Keratinocyte (primary cell): ENCODE results near the gene CCL13. TPM values are rescaled to one million over a fixed set of nuclear protein-coding genes. Genes with fewer than 3 reads are reported as not detected.

Experiments used
- DNase-seq: peaks from one replicate; pipeline ENCODE4 v3.0.0-alpha.2; 2011; ENCODE audit warnings: low read depth, missing footprints, low spot score
- FAIRE-seq: peaks from 2 replicates; lab custom pipeline; 2011; peaks lifted over from hg19 to GRCh38; lab: Jason Lieb, UNC
- H2AFZ ChIP-seq: 2 replicates; pipeline ENCODE4 v1.6.0; 2012; ENCODE audit warnings: low read length, control low read depth, inconsistent platforms; ENCODE audit not compliant: control insufficient read depth
- H3K27ac ChIP-seq: 2 replicates; pipeline ENCODE4 v1.5.1; 2011; ENCODE audit warnings: low read length; ENCODE audit not compliant: control insufficient read depth, insufficient read depth
- H3K27me3 ChIP-seq: 3 replicates; pipeline ENCODE4 v1.6.0; 2011; ENCODE audit warnings: low read length; ENCODE audit not compliant: control insufficient read depth, insufficient read depth; ENCODE audit errors: extremely low read depth
- H3K36me3 ChIP-seq, 2 experiments: 2 replicates in 1 of 2; 3 replicates in 1 of 2; pipeline ENCODE4 v1.5.1; 2011; ENCODE audit warnings: low read length in 2 of 2, mild to moderate bottlenecking in 1 of 2; ENCODE audit not compliant: control insufficient read depth in 2 of 2, insufficient read depth in 2 of 2; ENCODE audit errors: extremely low read depth in 1 of 2
- H3K4me1 ChIP-seq: 3 replicates; pipeline ENCODE4 v1.5.1; 2011; ENCODE audit warnings: low read length; ENCODE audit not compliant: control insufficient read depth, insufficient read depth; ENCODE audit errors: extremely low read depth
- H3K4me2 ChIP-seq: 3 replicates; pipeline ENCODE4 v1.6.0; 2011; ENCODE audit warnings: low read depth, low read length; ENCODE audit not compliant: control insufficient read depth, insufficient read depth; ENCODE audit errors: extremely low read depth
- H3K4me3 ChIP-seq, 3 experiments: fragments of 200-600 bp in 1 of 3; sonication (generic) in 1 of 3; 2 replicates in 2 of 3; 3 replicates in 1 of 3; pipeline ENCODE4 v1.5.1; 2011 to 2016; ENCODE audit warnings: low read length in 3 of 3, mild to moderate bottlenecking in 3 of 3, control low read depth in 2 of 3, inconsistent platforms in 1 of 3, low read depth in 1 of 3, mixed read lengths in 1 of 3, mixed run types in 1 of 3, moderate library complexity in 1 of 3; ENCODE audit not compliant: control insufficient read depth in 2 of 3, insufficient read depth in 2 of 3; ENCODE audit errors: extremely low read depth in 1 of 3
- H3K79me2 ChIP-seq: 2 replicates; pipeline ENCODE4 v1.6.0; 2012; ENCODE audit warnings: low read length; ENCODE audit not compliant: control insufficient read depth, insufficient read depth
- H3K9ac ChIP-seq: 3 replicates; pipeline ENCODE4 v1.6.0; 2011; ENCODE audit warnings: low read length; ENCODE audit not compliant: control insufficient read depth, insufficient read depth; ENCODE audit errors: extremely low read depth
- H3K9me1 ChIP-seq: 3 replicates; pipeline ENCODE4 v1.6.0; 2011; ENCODE audit warnings: low read length; ENCODE audit not compliant: control insufficient read depth, insufficient read depth; ENCODE audit errors: extremely low read depth
- H3K9me3 ChIP-seq: 2 replicates; pipeline ENCODE4 v1.5.1; 2012; ENCODE audit warnings: low read depth, low read length; ENCODE audit not compliant: control insufficient read depth
- H4K20me1 ChIP-seq: 3 replicates; pipeline ENCODE4 v1.6.0; 2011; ENCODE audit warnings: low read length; ENCODE audit not compliant: control insufficient read depth, insufficient read depth; ENCODE audit errors: extremely low read depth
- EZH2 ChIP-seq: IDR thresholded peaks from one replicate; pipeline ENCODE4 v1.6.1; 2012; ENCODE audit warnings: inconsistent platforms, mild to moderate bottlenecking, low read length, moderate library complexity
- dilution Hi-C: fragments of 300-500 bp; cut with MboI; formaldehyde crosslinking; loops from one replicate; pipeline ENCODE4 v1.7.0; 2020; ENCODE audit warnings: low sequenced_read_pairs; ENCODE audit not compliant: extremely low pct_ligation_motif_present
- polyA plus RNA-seq, 5 experiments: library from polyadenylated mRNA; depleted of rRNA in 3 of 5; stranded (reverse) in 3 of 5; stranded (forward) in 1 of 5; unstranded in 1 of 5; fragments of >200 nt; gene quantifications; 1 replicate in 1 of 5; 2 replicates in 3 of 5; 3 replicates in 1 of 5; pipeline versions ENCODE4 v1.2.1 to v1.2.3, GENCODE V29; 2011 to 2012; ENCODE audit warnings: missing spikeins in 2 of 5, low read depth in 1 of 5, low replicate concordance in 1 of 5
- TF ChIP-seq, protein P1 (sequence below), 3 experiments: IDR thresholded peaks in 1 of 3; conservative IDR thresholded peaks in 1 of 3; optimal IDR thresholded peaks in 1 of 3; 2 replicates in 2 of 3; 3 replicates in 1 of 3; pipeline versions ENCODE3 to v1.5.1; 2011; ENCODE audit warnings: low read length in 3 of 3, mild to moderate bottlenecking in 3 of 3, moderate library complexity in 2 of 3, control low read depth in 1 of 3, inconsistent platforms in 1 of 3; ENCODE audit not compliant: insufficient read depth in 2 of 3; ENCODE audit errors: extremely low read depth in 1 of 3

CCL13 gene
- polyA plus RNA-seq, 1 donor (not counting 4 experiments of a cell fraction or from before 2014, with no cell fraction given): not detected

DNA sequence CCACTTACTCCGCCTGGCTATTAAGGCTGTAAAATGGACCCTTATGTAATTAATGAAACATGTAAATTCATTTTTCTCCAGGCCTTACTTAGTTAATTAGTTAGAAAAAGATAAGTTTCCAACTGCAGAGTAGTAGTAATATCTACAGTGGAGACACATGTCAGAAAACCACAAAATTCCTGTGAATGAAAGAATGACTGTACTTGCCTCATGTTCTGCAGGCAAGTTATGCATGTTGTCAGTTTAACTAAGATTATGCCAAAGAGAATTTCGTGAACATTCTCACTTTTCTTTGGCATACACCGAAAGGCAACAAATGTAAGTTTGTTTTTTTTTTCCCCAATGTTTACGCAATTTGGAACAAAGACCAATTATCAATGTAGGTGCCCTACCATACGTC, 23.6 kb downstream of the CCL13 start:
- FAIRE-seq: no peak

DNA sequence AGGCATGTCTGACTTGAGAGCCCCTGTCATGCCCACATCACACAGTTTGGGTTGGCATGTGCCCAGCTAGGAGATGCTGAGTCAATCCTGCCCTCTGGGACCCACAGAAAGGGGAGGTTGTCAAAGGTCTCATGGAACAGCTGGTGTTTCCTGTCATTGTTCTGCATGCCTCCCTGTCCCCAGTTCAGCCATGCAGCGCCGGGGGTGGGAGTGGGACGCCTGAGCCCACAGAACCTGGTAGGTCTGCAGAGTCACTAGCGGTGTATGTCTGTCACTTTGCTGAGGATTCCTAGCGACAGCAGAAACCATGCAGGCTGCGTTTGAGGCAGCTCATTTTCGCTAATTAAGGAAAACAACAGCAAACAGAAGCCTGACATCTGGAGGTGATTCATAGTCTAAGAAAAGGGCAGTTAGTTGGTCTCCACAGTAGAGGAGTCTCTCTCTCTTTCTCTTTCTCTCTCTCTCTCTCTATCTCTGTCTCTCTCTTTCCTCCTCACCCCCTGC, 26.4 kb downstream of the CCL13 start:
- dilution Hi-C loops: no loop called here
- DNase-seq: no peak
- H3K9ac ChIP-seq: no peak overlapping the region
- no peak overlapping the region for H3K4me3 ChIP-seq
- no peaks in the 10 kb centered on the region for H3K27me3 ChIP-seq
- no peaks in the 10 kb centered on the region for H3K9me1 ChIP-seq
- H2AFZ ChIP-seq: no peak overlapping the region
- H3K4me1 ChIP-seq: no peaks in the 10 kb centered on the region
- no peak overlapping the region for H3K27ac ChIP-seq
- FAIRE-seq: no peak
- TF ChIP-seq, protein P1, sequence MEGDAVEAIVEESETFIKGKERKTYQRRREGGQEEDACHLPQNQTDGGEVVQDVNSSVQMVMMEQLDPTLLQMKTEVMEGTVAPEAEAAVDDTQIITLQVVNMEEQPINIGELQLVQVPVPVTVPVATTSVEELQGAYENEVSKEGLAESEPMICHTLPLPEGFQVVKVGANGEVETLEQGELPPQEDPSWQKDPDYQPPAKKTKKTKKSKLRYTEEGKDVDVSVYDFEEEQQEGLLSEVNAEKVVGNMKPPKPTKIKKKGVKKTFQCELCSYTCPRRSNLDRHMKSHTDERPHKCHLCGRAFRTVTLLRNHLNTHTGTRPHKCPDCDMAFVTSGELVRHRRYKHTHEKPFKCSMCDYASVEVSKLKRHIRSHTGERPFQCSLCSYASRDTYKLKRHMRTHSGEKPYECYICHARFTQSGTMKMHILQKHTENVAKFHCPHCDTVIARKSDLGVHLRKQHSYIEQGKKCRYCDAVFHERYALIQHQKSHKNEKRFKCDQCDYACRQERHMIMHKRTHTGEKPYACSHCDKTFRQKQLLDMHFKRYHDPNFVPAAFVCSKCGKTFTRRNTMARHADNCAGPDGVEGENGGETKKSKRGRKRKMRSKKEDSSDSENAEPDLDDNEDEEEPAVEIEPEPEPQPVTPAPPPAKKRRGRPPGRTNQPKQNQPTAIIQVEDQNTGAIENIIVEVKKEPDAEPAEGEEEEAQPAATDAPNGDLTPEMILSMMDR (optimal IDR thresholded peaks at IDR 0.05 in 1 of 3, IDR thresholded peaks at IDR 0.05 in 1 of 3, conservative IDR thresholded peaks at IDR 0.05 in 1 of 3; ENCODE audit: extremely low read depth in 1 of 3, insufficient read depth in 2 of 3, low read length in 3 of 3): no peak
- TF ChIP-seq EZH2: no peak
- no peaks in the 10 kb centered on the region for H3K36me3 ChIP-seq
- H3K4me2 ChIP-seq: no peak overlapping the region
- no peaks in the 10 kb centered on the region for H4K20me1 ChIP-seq
- H3K79me2 ChIP-seq: no peaks in the 10 kb centered on the region
- no peaks in the 10 kb centered on the region for H3K9me3 ChIP-seq

More for the DNA sequence above, 23.6 kb downstream of the CCL13 start:
- Histone ChIP-seq H3K4me3 (no peak overlapping the region), H3K9me3 (no peaks in the 10 kb centered on the region), H4K20me1 (no peaks in the 10 kb centered on the region), H3K27me3 (no peaks in the 10 kb centered on the region), H3K79me2 (no peaks in the 10 kb centered on the region), H3K9me1 (no peaks in the 10 kb centered on the region), H3K27ac (no peak overlapping the region), H3K4me2 (no peak overlapping the region), H3K36me3 (no peaks in the 10 kb centered on the region), H3K9ac (no peak overlapping the region), H2AFZ (no peak overlapping the region), H3K4me1 (no peaks in the 10 kb centered on the region)
- TF ChIP-seq EZH2: no peak
- TF ChIP-seq, protein P1 (optimal IDR thresholded peaks at IDR 0.05 in 1 of 3, IDR thresholded peaks at IDR 0.05 in 1 of 3, conservative IDR thresholded peaks at IDR 0.05 in 1 of 3; ENCODE audit: extremely low read depth in 1 of 3, insufficient read depth in 2 of 3, low read length in 3 of 3): no peak
- DNase-seq: no peak
- dilution Hi-C loops: no loop called here
